SK-N-SH (cell line): ENCODE measurements around the gene SSNA1. TPM values are rescaled to one million over a fixed set of nuclear protein-coding genes. Genes with fewer than 3 reads are reported as not detected.

Source experiments
- CTCF ChIA-PET: fragments of 300-600, 350-600 bp; formaldehyde crosslinking; extraction: SDS; loops from one replicate; lab custom pipeline; 2021; lab: Yijun Ruan, JAX
- POLR2A ChIA-PET: fragments of 350-600 bp; sonication (Branson Sonifier 250); formaldehyde crosslinking; extraction: SDS; loops from one replicate; lab custom pipeline; 2020; ENCODE audit warnings: antibody characterized with exemption, inconsistent platforms; lab: Yijun Ruan, JAX
- DNase-seq: peaks from one replicate; pipeline ENCODE4 v3.0.0; 2012
- H2AFZ ChIP-seq: fragments of 200-600 bp; sonication (generic); 2 replicates; pipeline ENCODE4 v1.8.1; 2016; ENCODE audit warnings: antibody characterized with exemption, mild to moderate bottlenecking, low read depth
- H3F3A ChIP-seq: fragments of 200-600 bp; sonication (generic); replicated peaks from 2 replicates; pipeline ENCODE3; 2016; ENCODE audit warnings: antibody characterized with exemption, mild to moderate bottlenecking; ENCODE audit not compliant: insufficient read depth
- H3K27ac ChIP-seq, 2 experiments: fragments of 200-500 bp in 1 of 2; fragments of 200-600 bp in 1 of 2; sonication (Bioruptor generic) in 1 of 2; sonication (generic), shearing (Covaris generic) in 1 of 2; 2 replicates each; pipeline versions ENCODE4 v1.5.1 to v1.6.1; 2014 to 2016; ENCODE audit warnings: low read depth in 2 of 2, inconsistent platforms in 1 of 2, low read length in 1 of 2, mild to moderate bottlenecking in 1 of 2, mixed read lengths in 1 of 2
- H3K27me3 ChIP-seq: fragments of 200-600 bp; sonication (generic), shearing (Covaris generic); 2 replicates; pipeline ENCODE4 v1.6.1; 2016; ENCODE audit warnings: mixed run types; ENCODE audit not compliant: insufficient read depth
- H3K36me3 ChIP-seq, 2 experiments: fragments of 200-500 bp in 1 of 2; fragments of 200-600 bp in 1 of 2; sonication (Bioruptor generic) in 1 of 2; sonication (generic) in 1 of 2; replicated peaks in 1 of 2; 2 replicates each; pipeline versions ENCODE3 to v1.5.1; 2014 to 2016; ENCODE audit warnings: low read length in 1 of 2, mild to moderate bottlenecking in 1 of 2; ENCODE audit not compliant: insufficient read depth in 2 of 2, control insufficient read depth in 1 of 2
- H3K4me1 ChIP-seq, 2 experiments: fragments of 200-500 bp in 1 of 2; fragments of 200-600 bp in 1 of 2; sonication (Bioruptor generic) in 1 of 2; sonication (generic), shearing (Covaris generic) in 1 of 2; 2 replicates each; pipeline versions ENCODE4 v1.5.1 to v1.6.1; 2014 to 2016; ENCODE audit warnings: low read depth in 1 of 2, low read length in 1 of 2, mixed run types in 1 of 2; ENCODE audit not compliant: insufficient read depth in 2 of 2, control insufficient read depth in 1 of 2
- H3K4me2 ChIP-seq: fragments of 200-600 bp; sonication (generic), shearing (Covaris generic); 2 replicates; pipeline ENCODE4 v1.6.1; 2017; ENCODE audit warnings: mixed run types
- H3K4me3 ChIP-seq, 2 experiments: fragments of 200-500 bp in 1 of 2; fragments of 200-600 bp in 1 of 2; sonication (Bioruptor generic) in 1 of 2; sonication (generic), shearing (Covaris generic) in 1 of 2; 2 replicates each; pipeline versions ENCODE4 v1.5.1 to v1.8.1; 2014 to 2016; ENCODE audit warnings: low read depth in 2 of 2, inconsistent platforms in 1 of 2, low read length in 1 of 2, mild to moderate bottlenecking in 1 of 2, mixed read lengths in 1 of 2, moderate library complexity in 1 of 2
- H3K79me2 ChIP-seq: fragments of 200-600 bp; sonication (generic); 2 replicates; pipeline ENCODE4 v1.8.1; 2017; ENCODE audit warnings: mild to moderate bottlenecking; ENCODE audit not compliant: insufficient read depth
- H3K9ac ChIP-seq: fragments of 200-600 bp; sonication (generic); 2 replicates; pipeline ENCODE4 v1.6.1; 2017; ENCODE audit warnings: mixed run types
- H3K9me2 ChIP-seq: fragments of 200-600 bp; sonication (generic); 2 replicates; pipeline ENCODE4 v1.6.1; 2017; ENCODE audit warnings: mixed run types
- H3K9me3 ChIP-seq: fragments of 200-600 bp; sonication (generic); 2 replicates; pipeline ENCODE4 v1.6.1; 2017; ENCODE audit warnings: mixed run types, mild to moderate bottlenecking, moderate library complexity
- H4K20me1 ChIP-seq: fragments of 200-600 bp; sonication (generic); 2 replicates; pipeline ENCODE4 v1.6.1; 2017; ENCODE audit warnings: mild to moderate bottlenecking, mixed run types; ENCODE audit not compliant: insufficient read depth
- FOSL2 ChIP-seq: IDR thresholded peaks from 2 replicates; pipeline ENCODE4 v1.4.0; 2012; ENCODE audit warnings: low read depth, mild to moderate bottlenecking, moderate library complexity, borderline replicate concordance
- FOXJ3 ChIP-seq: sonication (generic); formaldehyde crosslinking; IDR thresholded peaks from 2 replicates; pipeline ENCODE4 v1.5.1; 2020; ENCODE audit warnings: mild to moderate bottlenecking, missing genetic modification reagents
- GABPA ChIP-seq: IDR thresholded peaks from 2 replicates; pipeline ENCODE4 v1.4.0; 2012; ENCODE audit warnings: low read depth, mild to moderate bottlenecking
- GATA2 ChIP-seq: sonication (generic); formaldehyde crosslinking; IDR thresholded peaks from 2 replicates; pipeline ENCODE4 v1.5.0; 2020; ENCODE audit warnings: mild to moderate bottlenecking, missing genetic modification reagents
- MEF2A ChIP-seq: IDR thresholded peaks from 2 replicates; pipeline ENCODE4 v1.4.0; 2012; ENCODE audit warnings: low read depth, borderline replicate concordance
- POLR2AphosphoS5 ChIP-seq: IDR thresholded peaks from 2 replicates; pipeline ENCODE4 v1.6.1; 2012; ENCODE audit warnings: low read depth, low read length
- RXRA ChIP-seq: IDR thresholded peaks from 2 replicates; pipeline ENCODE4 v1.4.0; 2012; ENCODE audit warnings: low read depth, mild to moderate bottlenecking, borderline replicate concordance
- YY1 ChIP-seq: IDR thresholded peaks from 2 replicates; pipeline ENCODE4 v1.4.0; 2012; ENCODE audit warnings: low read depth, mild to moderate bottlenecking
- WGBS: methylation state at CpG from one replicate; pipeline ENCODE4 v1.1.6; 2017; ENCODE audit warnings: low lambda C conversion rate; 5-methylcytosine and 5-hydroxymethylcytosine counted together
- polyA plus RNA-seq, 3 experiments: library from polyadenylated mRNA; depleted of rRNA; stranded (reverse); fragments of >200 nt; gene quantifications; 2 replicates each; pipeline ENCODE4 v1.2.3, GENCODE V29; 2012
- TF ChIP-seq, protein P1 (sequence below): IDR thresholded peaks from 2 replicates; pipeline ENCODE4 v1.4.0; 2012; ENCODE audit warnings: low read depth
- TF ChIP-seq, protein P2 (sequence below): fragments of 150-350 bp; IDR thresholded peaks from 2 replicates; pipeline ENCODE4 v1.6.1; 2016; ENCODE audit warnings: mild to moderate bottlenecking, low read depth, low read length
- TF ChIP-seq, protein P3 (sequence below): IDR thresholded peaks from 2 replicates; pipeline ENCODE4 v1.4.0; 2012; ENCODE audit warnings: low read depth, borderline replicate concordance
- TF ChIP-seq, protein P4 (sequence below): IDR thresholded peaks from 2 replicates; pipeline ENCODE4 v1.6.1; 2012; ENCODE audit warnings: mild to moderate bottlenecking, low read depth, low read length, moderate library complexity

Gene SSNA1
- polyA plus RNA-seq, 1 of the 3 experiments (the other 2 are of a cell fraction) = 124 TPM

DNA sequence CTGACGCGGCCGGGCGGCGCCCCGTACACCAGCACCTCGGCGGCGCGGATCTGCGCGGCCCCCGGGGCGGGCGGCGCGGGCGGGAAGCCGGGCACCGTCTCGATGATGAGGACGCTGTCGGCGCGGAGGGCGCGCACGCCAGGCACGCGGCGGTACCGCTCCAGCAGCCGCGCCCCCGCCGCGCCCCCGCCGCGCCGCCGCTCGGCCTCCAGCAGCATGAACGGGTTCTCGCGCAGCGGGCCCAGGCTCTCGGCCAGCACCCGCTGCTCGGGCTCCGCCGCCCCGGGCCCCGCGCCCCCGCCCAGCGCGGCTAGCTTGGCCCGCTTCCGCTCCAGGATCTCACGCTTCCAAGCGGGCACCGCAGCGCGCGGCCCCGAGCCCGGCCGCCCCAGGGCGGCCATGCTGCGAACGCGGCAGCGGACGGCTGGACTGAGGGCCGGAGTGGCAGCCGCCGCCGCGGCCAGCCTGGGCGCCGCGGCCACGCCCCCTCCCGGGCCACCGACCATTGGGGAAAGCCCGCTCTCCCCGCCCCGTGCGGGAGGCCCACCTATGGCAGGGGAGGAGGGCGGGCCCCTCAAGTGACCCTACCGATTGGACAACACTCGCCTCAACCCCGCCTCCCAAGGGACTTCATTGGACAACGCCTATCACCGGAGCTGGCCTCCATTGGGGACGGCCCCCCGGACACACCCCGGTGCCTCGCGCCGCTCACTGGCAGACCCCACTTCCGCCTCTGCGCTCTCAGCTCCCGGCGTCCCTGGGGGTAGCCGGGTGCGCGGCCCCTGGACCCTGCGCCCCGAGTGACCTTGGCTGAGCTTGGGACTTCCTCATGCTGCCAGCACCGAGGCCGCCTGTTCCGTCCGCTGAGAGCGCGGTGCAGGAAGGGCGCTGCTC, 12.1 kb downstream of the SSNA1 start, which contains the start of gene TPRN (continued):
- peak; percentile 60; the same call in 1 of the 2 replicates for TF ChIP-seq YY1

DNA sequence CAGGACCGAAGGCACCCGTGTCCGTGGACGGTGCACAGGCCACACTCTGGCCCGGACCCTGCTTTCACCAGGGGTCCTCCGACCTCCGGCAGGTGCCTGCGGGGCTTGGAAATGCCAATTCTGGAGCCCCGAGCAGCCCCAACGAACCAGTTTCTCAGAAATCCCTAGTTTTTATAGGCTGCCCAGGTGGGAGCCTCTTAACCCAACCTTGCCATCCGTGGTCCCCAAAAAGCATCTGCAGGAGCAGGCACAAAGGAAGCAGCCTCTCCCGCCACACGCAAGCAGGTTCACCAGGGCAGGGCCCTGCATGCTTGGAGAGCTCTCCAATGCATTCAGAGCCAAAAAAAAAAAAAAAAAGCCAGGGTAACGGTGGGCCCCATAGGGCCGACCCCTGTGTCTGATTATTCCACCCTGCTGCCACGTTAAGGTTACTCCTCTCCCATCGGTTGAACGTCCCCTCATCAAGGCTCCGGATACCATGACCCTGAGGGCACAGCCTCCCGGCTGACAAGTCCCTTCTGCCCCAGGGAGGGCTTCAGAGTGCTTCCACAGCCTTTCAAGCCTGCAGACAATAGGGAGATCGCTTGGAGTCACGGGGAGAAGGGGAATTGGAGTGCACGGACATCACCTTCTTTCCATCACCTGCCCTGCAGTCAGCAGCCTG, 12.9 kb downstream of the SSNA1 start:
- Histone ChIP-seq H3K4me1 (peaks cover 17 to 49% of the 10 kb centered on the region in 2 experiments; a peak in 3 of 4 replicates), H4K20me1 (peaks cover 28% of the 10 kb centered on the region), H3K4me3 (peak overlapping the region; percentile 70 to 83), H3K9me3 (no peaks in the 10 kb centered on the region), H3K27ac (peak overlapping the region; percentile 46 to 87; a peak in 3 of 4 replicates), H3K9ac (peak overlapping the region; percentile 66; the same call in 1 of the 2 replicates), H3F3A (peaks cover 14% of the 10 kb centered on the region), H3K9me2 (no peaks in the 10 kb centered on the region), H3K79me2 (peaks cover 83% of the 10 kb centered on the region), H3K4me2 (peak overlapping the region; percentile 99), H3K27me3 (no peaks in the 10 kb centered on the region), H3K36me3 (no peaks in the 10 kb centered on the region), H2AFZ (peak overlapping the region; percentile 83; the same call in 1 of the 2 replicates)
- DNase-seq = no peak
- 52% methylated on average over 14 of the region's 23 CpGs for WGBS
- TF ChIP-seq, protein P1, sequence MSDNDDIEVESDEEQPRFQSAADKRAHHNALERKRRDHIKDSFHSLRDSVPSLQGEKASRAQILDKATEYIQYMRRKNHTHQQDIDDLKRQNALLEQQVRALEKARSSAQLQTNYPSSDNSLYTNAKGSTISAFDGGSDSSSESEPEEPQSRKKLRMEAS = no peak
- TF ChIP-seq, protein P2, sequence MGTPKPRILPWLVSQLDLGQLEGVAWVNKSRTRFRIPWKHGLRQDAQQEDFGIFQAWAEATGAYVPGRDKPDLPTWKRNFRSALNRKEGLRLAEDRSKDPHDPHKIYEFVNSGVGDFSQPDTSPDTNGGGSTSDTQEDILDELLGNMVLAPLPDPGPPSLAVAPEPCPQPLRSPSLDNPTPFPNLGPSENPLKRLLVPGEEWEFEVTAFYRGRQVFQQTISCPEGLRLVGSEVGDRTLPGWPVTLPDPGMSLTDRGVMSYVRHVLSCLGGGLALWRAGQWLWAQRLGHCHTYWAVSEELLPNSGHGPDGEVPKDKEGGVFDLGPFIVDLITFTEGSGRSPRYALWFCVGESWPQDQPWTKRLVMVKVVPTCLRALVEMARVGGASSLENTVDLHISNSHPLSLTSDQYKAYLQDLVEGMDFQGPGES = no peak
- TF ChIP-seq RXRA = no peak
- TF ChIP-seq YY1 = no peak
- TF ChIP-seq FOXJ3 (CRISPR knock-in tag) = no peak
- TF ChIP-seq MEF2A = no peak
- TF ChIP-seq GATA2 = no peak
- TF ChIP-seq FOSL2 = no peak
- TF ChIP-seq, protein P3, sequence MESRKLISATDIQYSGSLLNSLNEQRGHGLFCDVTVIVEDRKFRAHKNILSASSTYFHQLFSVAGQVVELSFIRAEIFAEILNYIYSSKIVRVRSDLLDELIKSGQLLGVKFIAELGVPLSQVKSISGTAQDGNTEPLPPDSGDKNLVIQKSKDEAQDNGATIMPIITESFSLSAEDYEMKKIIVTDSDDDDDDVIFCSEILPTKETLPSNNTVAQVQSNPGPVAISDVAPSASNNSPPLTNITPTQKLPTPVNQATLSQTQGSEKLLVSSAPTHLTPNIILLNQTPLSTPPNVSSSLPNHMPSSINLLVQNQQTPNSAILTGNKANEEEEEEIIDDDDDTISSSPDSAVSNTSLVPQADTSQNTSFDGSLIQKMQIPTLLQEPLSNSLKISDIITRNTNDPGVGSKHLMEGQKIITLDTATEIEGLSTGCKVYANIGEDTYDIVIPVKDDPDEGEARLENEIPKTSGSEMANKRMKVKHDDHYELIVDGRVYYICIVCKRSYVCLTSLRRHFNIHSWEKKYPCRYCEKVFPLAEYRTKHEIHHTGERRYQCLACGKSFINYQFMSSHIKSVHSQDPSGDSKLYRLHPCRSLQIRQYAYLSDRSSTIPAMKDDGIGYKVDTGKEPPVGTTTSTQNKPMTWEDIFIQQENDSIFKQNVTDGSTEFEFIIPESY = no peak
- TF ChIP-seq POLR2AphosphoS5 = no peak
- TF ChIP-seq GABPA = no peak
- TF ChIP-seq, protein P4, sequence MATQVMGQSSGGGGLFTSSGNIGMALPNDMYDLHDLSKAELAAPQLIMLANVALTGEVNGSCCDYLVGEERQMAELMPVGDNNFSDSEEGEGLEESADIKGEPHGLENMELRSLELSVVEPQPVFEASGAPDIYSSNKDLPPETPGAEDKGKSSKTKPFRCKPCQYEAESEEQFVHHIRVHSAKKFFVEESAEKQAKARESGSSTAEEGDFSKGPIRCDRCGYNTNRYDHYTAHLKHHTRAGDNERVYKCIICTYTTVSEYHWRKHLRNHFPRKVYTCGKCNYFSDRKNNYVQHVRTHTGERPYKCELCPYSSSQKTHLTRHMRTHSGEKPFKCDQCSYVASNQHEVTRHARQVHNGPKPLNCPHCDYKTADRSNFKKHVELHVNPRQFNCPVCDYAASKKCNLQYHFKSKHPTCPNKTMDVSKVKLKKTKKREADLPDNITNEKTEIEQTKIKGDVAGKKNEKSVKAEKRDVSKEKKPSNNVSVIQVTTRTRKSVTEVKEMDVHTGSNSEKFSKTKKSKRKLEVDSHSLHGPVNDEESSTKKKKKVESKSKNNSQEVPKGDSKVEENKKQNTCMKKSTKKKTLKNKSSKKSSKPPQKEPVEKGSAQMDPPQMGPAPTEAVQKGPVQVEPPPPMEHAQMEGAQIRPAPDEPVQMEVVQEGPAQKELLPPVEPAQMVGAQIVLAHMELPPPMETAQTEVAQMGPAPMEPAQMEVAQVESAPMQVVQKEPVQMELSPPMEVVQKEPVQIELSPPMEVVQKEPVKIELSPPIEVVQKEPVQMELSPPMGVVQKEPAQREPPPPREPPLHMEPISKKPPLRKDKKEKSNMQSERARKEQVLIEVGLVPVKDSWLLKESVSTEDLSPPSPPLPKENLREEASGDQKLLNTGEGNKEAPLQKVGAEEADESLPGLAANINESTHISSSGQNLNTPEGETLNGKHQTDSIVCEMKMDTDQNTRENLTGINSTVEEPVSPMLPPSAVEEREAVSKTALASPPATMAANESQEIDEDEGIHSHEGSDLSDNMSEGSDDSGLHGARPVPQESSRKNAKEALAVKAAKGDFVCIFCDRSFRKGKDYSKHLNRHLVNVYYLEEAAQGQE = no peak
- CTCF ChIA-PET = interaction anchor here (0.9 to 1.4 kb wide), 7 partner anchors 12 to 172 kb away, joined by 3 to 6 read pairs (median 3); partner anchors contain the start of genes NRARP and UAP1L1
- POLR2A ChIA-PET = interaction anchor here (0.6 to 1.4 kb wide), 8 partner anchors 9 to 221 kb away, joined by 3 to 9 read pairs (median 4); partner anchors contain the start of gene SSNA1
